HG03354 (cell line): Measurements from ENCODE around the gene CYP2C19.
"Not testable (repeated sequence)": the region's sequence is repeated elsewhere in the genome, so short reads cannot be mapped to it uniquely, and the experiment has no call there.

Source experiments
- ATAC-seq: cut with Tn5 transposase; IDR thresholded peaks from one replicate; pipeline ENCODE4 v1.9.1; 2021; ENCODE audit warnings: mild to moderate bottlenecking; ENCODE audit not compliant: unreplicated experiment, poor library complexity, severe bottlenecking

CYP2C19 gene

GRCh38 chr10:94762393-94762792 lies at the start of gene CYP2C19:
TSS of gene CYP2C19 (plus strand) at chr10:94762681. CDS start at chr10:94762706, 25 bp downstream.
- ATAC-seq: no peak

- no peak for ATAC-seq
These were observed 36.6 kb upstream of the CYP2C19 start for GRCh38 chr10:94725871-94726270.

GRCh38 chr10:94735197-94735596 lies 27.3 kb upstream of the CYP2C19 start:
- no peak for ATAC-seq

GRCh38 chr10:94738588-94738987 lies 23.9 kb upstream of the CYP2C19 start:
- no peak for ATAC-seq

GRCh38 chr10:94747137-94747536 lies 15.3 kb upstream of the CYP2C19 start:
- no peak for ATAC-seq

- ATAC-seq: no peak
These were observed 14.6 kb upstream of the CYP2C19 start for GRCh38 chr10:94747838-94748237.

- no peak for ATAC-seq
These were observed 4.6 kb upstream of the CYP2C19 start for GRCh38 chr10:94757916-94758315.

GRCh38 chr10:94760586-94761178 lies 1.8 kb upstream of the CYP2C19 start:
- ATAC-seq: no peak

- not testable (repeated sequence) for ATAC-seq
These were observed 12.9 kb downstream of the CYP2C19 start for GRCh38 chr10:94775425-94775824.

- ATAC-seq: no peak
These were observed 15.5 kb downstream of the CYP2C19 start for GRCh38 chr10:94777886-94778458.

GRCh38 chr10:94780844-94781243 lies 18.4 kb downstream of the CYP2C19 start:
- ATAC-seq: no peak

GRCh38 chr10:94784256-94784655 lies 21.8 kb downstream of the CYP2C19 start:
- ATAC-seq: no peak

GRCh38 chr10:94785211-94785610 lies 22.7 kb downstream of the CYP2C19 start:
- ATAC-seq: no peak

- ATAC-seq: not testable (repeated sequence)
These were observed 38.1 kb downstream of the CYP2C19 start for GRCh38 chr10:94800551-94800950.

- ATAC-seq: no peak
These were observed 40.8 kb downstream of the CYP2C19 start for GRCh38 chr10:94803307-94803706.

- not testable (repeated sequence) for ATAC-seq
These were observed 67.5 kb downstream of the CYP2C19 start for GRCh38 chr10:94830025-94830424.

- no peak for ATAC-seq
These were observed 83.7 kb downstream of the CYP2C19 start for GRCh38 chr10:94846204-94846603.

- ATAC-seq: no peak
These were observed 88.3 kb downstream of the CYP2C19 start for GRCh38 chr10:94850766-94851165.

- ATAC-seq: no peak
These were observed 88.8 kb downstream of the CYP2C19 start for GRCh38 chr10:94851263-94851662.

- ATAC-seq: no peak
These were observed 90.0 kb downstream of the CYP2C19 start for GRCh38 chr10:94852438-94852837.

- ATAC-seq: no peak
These were observed 90.6 kb downstream of the CYP2C19 start for GRCh38 chr10:94853065-94853464.

- ATAC-seq: no peak
These were observed 95.5 kb downstream of the CYP2C19 start for GRCh38 chr10:94858005-94858404.
